ENCODE results near the gene ZBP1.

The ZBP1 gene

DNA sequence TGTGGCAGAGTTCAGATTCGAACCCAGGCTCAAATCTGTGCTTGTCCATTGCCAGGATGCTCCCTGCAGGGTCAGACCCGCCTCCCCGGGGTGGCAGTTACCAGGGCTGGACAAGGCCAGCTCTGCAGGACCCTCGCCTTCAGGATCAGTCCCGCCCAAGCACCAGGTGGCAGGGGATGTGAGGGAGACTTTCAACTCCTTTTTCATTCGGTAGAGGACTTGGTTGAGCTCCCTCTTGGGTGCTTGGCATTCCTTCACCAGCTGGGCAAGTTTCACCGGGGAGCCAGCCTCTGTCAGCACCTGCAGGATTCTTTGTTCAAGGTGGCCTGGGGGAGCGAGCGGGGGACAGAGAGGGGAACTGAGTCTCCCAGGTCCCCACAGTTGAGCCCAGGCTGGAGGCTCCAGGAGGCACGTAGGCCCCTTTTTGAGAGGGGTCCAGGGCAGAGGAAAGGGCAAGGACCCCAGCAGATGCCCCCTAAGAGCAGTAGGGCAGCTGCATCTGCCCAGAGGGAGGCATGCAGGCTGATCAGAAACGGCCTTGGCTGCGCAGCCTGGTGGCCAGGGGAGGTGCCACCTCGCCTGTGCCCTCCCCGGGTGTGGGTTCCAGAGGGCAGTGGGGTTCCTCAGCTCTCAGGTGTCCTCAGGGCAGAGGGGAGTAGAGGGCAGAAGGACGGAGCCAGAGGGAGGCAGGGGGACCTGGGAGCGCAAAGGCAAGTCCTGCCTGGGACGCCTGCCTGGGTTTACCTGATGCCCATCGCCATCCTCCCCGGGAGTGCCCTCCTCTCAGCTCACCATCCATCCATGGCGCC is 3.9 kb downstream of the ZBP1 start:
- no peak for DNase-seq

DNA sequence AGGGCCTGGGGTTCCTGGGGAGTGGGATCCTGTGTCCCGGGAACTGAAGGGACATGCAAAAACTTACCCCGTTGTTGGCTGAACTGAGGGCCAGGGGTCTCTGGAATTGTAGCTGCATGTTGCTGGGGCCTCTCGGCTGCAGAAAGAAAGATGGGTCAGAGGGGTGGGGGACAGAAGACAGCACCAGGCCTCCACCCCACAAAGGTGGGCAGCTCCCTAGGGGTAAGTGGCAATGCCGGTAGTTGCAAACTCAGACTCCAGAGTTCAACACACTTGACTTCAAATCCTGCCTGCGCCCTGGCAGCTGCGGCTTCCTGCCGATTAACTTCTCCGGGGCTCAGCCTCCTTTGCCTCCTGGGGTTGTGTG is 4.8 kb downstream of the ZBP1 start:
- DNase-seq, result no peak

DNA sequence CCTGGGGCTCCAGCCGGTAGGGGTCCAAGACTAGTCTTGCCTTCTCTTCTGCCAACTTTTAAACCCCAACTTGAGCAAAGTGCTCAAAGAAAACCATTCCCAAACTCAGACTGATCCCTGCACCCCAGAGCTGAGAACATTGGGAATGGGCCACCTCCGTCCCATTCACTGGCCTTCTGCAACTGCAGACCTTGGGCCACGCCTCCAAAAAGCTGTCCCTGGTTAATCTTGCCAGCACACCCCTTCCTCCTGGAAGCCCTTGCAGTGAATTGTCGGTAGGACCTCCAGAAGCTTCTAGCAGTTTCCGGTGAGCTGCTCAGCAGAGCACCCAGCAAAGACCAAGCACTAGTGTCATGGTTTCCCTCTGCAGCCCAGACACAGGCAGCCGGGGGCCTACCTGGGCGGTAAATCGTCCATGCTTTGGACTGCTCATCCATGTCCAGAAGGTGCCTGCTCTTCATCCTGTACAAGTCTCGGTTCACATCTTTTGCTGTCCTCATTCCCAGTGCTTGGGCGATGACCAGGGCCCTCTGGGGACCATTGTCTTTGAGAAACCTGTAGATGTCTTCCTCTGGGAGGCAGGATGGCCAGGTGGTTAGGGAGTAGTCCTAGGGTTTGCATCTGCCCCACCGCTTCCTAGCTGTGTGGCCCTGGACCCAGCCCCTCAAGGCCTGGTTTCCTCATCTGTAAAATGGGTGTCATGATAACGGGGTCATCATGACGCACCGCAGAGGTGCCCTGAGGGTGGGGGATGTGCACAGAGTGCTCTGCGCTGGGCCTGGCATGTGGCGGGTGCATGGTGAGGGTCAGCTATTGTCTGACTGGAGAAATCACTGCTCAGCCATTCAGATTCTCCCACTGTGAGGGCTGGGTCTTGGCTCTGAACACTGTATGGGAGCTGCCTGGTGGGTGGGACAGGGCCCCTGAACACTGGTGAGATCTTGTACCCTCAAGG is 5.5 kb downstream of the ZBP1 start:
- no peak for DNase-seq

DNA sequence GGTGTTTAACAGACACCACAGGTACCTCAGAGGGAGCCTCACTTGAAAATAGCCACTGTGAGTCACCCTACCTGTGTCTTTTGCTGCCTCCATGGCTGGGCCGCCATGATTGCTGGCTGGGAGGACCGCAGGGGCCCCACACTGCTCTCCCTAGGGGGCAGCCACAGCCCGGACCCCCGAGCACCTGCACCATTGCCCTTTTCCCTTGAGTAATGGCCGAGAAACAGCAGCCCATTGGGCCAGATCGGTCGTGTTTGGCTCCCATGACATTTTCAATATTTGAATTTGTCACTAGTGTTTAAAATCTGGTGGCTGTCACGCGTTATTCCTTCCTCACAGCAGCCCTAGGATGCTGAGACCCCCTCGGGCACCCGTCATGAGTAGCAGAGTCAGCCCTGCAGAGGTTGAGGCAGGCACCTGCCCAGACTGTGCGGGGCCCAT is 6.7 kb downstream of the ZBP1 start:
- DNase-seq, result no peak

DNA sequence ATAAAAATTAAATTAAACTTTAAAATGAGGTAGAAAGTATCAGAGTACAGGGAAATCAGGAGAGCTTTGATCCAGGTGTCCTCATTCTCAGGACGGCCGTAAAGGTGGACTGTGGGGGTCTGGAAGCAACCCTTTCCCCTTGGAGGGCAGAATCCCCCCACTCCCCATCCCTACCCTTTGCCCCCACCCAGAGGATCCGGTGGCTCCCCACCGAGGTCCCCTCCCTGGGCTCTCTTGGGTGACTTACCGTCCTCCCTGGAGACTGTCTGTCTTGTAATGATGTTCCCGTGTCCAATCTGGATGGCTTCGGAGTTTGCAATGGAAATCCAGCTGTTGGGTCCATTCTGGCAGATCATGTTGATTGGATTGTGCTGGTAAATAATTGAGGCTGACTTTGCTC is 7.3 kb downstream of the ZBP1 start:
- DNase-seq, result no peak

DNA sequence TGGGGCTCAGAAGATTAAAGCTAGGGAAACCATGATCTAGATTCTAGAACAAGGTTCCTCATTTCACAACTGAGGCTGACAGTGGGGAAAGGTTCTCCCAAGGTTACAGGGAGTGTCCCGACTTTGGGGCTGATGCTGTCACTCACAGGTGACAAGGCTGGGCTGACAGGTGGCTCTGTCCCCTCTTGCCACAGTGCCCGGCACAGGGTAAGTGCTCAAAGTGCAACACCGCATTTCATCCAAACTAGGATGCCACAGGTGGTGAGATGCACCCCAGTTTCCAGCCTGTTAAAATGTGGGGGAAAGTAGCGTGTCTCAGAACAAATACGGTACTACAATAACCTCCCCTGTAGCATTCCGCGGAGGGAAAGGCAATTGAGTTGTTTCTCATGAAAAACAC is 7.8 kb downstream of the ZBP1 start:
- DNase-seq, result no peak

DNA sequence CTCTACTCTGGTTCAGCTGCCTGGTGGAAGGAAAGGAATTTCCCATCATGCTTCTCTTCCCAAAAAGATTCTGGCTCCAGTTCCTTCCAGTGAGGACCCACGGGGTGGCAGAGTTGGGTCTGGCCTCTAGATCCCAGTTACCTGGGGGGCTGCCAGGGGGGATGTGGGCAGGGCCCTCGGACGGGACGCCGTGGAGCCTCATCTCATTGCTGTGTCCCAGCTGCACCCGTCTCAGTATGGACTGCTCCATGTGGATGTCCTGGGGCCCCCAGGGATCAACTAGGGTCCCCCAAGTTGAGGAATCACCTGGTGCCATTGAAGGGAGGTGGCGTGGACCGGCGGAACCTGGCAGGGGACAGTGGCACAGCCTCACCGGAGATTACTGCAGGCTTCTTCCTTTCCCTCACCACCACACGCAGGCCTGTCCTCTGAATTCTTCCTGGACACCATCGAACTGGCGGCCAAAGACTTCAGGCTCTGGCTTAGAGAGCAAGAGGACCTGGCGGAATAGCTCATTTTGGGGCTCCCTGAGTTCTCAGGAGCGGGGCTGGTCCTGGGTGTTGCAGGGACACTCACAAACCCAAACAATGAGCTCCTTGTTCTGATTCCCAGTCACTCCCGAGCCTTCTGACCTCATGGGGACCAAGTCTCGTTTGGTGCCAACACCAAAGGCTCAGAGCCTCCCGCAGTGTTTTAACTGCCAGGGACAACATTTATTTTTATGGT is 8.5 kb downstream of the ZBP1 start:
- no peak for DNase-seq

DNA sequence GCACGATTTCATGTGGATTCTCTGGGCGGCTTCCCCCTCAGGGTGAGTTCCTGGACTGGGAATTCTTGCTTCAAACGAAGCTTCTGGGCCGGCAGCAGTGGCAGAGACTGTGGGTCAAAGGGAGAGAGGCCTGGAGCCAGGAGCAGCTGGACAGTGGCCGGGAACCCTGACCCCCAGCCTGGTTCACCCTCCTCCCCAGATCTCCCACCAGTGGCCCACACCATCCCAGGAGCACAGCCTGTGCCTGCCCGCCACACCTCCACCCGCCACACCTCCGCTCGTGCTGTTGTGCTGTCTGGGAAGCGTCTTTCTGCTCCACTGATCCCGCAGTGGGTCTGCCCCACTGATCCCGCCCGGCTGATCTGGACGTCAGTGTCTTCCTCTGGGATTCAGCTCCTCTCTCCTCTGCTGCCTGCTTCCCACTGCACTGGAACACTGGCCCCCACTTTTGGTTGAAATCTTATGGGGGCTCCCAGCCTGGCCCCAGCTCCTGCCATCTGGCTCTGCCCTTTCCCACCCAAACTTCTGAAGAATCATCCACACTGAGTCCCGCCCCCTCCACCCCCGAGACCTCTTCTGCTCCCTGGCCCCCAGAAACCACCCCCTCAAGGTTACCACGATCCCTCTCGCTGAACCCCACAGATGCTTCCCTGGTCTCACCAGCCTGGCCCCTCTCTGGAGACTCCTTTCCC is 9.8 kb downstream of the ZBP1 start:
- DNase-seq, result no peak

DNA sequence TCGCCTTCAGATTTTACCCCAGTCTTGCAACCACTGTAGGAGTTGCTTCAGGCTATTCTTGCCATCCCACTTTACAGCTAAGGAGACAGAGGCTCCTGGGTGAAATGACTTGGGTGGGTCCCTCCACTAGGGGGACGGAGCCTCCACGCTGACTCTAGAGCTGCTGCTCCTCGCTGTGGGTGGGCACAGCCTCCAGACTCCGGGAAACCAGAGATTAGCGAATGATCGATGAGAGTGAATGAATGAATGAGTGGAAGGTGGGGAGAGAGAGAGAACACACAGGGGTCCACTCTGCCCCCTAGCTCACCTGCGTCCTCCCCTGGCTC is 10.4 kb downstream of the ZBP1 start:
- no peak for DNase-seq

DNA sequence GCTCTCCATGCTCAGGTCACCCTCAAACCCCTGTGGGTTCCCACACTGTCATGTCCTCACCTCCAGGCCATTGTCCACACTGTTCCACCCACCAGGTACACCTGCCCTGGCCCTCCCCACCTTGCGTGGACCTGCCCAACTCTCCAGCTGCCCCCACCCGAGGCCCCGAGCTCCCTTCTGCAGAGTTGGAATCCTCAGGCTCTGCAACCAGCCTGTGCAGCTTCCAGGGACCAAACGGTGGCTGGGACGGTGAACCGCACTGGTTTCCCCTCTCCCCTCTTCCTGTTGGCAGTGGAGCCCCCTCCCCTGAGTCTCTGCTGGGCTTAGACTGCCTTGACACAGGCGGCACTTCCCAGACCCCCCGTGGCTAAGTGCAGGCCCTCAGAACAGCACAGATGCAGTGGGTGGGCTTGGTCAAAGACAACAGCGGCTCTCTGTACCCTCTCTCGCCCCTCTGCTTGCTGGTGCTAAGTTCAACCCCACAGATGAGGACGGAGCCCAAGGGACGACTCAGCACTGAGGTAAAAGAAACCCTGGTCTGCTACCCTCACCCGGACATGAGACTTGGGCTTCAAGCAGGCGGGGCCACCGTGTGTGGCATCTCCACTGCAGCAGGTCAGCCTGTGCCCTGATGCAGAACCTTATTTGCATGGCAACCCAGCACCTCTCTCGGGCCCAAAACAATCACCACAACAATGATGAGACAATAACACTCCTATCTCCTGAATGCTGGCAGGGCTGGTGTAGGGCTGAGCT is 11.0 kb downstream of the ZBP1 start:
- no peak for DNase-seq

DNA sequence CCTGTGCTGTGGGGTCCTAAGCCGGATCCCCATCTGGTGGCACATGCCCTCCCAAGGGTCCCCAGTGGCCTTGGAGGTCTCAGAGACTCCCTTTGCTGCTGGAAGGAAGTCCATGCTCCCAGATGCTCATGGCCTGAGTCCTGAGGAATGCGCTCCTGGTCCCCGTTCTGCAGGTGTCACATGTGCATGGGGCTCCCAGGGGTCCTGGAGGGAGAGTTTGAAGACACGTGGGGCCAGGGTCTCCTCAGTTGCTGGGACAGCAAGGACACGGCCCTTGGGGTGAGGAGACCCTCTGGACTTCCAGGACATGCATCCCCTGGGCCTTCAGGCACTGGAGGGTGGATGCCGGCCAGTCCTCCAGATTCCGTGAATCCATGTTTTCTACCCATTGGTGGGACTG is 11.7 kb downstream of the ZBP1 start:
- DNase-seq, result no peak

DNA sequence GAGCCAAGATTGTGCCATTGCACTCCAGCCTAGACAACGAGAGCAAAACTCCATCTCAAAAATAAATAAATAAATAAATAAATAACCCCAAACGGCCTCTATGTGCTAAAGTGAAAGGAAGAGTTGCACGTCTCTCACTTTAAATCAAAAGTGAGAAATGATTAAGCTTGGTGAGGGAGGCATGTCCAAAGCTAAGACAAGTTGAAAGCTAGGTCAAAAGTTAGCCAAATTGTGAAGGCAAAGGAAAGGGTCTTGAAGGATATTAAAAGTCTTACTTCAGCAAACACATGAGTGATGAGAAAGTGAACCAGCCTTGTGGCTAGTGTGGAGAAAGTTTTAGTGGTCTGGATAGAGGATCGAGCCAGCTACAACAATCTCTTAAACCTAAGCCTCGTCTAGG is 14.3 kb downstream of the ZBP1 start:
- no peak for DNase-seq

DNA sequence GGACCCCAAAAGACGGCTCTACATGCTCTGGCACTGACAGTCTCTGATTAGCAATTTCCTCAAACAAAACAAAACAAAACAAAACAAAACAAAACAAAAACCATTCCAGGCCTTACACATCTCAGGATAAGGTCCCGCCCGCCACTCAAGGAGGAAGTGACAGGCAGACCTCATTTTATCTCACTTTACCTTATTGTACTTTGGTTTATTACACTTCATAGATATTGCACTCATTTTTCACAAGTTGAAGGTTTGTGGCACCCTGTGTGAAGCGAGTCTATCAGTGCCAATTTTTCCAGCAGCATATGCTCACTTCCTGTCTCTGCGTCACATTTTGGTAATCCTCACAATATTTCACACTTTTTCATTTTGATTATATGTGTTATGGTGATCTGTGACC is 15.2 kb downstream of the ZBP1 start:
- DNase-seq, result no peak

DNA sequence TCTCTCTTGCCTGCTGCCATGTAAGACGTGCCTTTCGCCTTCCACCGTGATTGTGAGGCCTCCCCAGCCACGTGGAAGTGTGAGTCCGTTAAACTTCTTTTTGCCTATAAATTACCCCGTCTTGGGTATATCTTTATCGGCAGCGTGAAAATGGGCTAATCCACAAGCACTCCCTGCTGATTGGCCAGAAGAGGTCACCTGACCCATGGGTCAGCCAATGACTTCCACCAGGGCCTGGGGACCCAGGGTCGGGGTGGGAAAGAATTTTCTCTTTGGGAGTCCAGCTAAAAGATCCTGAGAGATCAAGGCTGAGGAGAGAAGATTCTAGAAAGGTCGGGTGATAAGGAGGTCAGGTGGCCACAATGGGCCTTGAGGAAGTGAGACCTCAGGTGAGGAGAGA is 17.1 kb downstream of the ZBP1 start:
- no peak for DNase-seq

DNA sequence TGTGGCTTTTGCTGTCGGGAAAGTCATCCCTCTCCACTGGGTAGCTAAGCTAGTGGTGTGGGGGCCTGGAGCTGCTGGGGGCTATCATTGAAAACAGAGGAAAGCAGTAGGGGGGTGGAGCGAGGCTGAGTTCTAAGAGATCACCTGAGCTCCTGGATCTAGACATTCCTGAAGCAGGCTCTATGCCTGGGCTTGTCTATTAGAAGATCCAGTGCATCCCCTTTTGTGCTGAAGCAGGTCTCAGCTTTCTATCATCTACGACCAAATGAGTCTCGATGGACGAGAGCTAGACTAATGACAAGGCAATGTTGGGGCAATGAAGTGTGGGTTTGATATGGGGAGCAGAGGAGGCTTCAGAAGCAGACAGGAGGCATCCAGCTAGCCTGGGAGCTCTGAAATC is 18.5 kb downstream of the ZBP1 start:
- no peak for DNase-seq

DNA sequence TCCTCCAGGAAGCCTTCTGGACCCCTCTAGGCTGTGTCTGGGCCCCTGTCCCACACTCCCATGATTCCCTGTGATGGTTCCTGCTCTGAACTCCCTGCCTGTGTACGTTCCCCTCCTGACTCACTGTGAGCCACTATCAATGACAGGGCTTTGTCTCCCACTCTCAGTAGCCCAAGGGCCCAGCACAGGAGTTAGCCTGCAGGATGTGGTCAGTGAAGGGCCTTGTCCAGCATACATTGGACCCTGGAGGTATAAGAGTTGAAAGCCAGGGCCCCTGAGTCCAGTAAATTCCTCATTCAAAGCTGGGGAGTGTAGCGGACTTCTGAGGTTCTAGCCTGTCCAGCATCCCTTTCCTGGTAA is 19.0 kb downstream of the ZBP1 start:
- no peak for DNase-seq

DNA sequence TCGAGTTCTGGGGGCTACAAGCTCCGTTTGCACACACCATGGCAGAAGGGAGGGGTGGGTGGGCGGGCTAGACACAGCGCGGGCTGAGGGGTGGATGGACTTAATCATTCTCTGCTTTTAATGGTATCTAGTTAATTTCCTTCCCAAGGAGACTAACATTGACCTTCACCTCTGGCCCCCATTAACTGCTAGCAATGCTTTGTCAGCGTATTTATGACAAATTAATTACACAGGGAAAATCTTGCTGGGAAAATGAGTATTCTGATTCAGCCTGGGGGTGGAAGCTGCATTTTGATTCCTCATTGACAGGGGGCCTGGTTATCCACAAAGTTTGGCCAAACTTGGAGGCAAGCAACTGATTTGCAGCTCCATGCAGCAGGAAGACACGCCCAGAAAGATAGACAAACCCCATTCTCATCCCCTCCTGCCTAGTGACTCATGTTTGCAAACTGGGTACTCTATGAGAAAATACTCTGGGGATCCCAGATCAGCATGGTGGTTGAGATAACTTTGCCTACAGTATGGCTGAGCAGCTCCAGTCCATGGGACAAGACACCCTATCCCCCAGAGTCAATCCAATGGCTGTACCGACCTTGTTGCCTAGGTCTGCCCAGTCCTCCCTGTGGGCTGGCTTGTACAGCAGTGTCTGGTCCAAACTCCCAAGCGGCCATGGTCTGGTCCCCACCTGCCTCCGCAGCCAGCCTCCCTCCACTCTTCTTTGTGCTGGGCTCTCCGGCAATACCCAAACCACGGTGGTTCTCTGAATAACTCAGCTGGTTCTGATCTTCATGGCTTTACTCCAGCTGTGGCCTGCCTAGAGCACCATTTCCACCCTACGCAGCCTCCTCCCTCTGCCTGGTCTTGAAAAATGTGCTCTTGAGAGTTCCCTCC is 19.7 kb downstream of the ZBP1 start:
- no peak for DNase-seq

DNA sequence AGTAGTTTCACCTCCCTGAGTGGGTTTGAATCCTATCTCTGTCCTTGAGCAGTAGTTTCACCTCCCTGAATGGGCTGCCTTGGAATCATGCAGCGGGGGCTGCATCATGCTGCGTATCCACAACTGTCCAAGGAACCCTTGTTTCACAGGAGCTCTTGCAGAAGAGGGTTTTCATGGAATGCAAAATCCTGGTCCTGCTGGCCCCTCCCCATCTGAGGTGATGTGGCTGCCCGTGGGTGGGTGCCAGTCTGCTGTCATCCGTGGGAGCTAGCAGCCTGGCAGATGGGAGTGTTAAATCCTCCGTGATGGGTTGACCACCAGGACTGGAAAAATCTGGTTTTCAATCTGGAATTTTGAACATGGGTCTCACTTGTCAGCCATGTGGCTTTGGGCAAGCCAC is 21.7 kb downstream of the ZBP1 start:
- no peak for DNase-seq

DNA sequence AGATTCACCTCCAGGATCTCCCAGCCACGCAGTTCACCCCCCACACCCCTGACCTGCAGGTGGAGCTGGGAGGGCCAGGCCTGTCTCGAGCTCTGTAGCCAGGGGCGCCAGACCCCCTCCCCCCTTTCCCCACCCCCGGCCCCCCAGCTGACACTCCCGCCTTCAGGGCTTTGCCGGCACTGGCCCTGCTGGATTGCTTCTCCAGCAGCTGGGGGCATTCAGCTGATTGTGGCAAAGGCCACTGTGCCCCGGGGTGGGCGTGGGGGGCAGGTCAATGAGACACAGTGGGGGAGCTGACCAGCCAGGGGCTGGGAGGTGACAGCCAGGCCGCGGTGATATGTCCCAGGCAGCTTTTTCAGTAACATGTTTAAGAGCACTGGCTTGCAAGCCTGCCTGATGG is 22.2 kb downstream of the ZBP1 start:
- DNase-seq, result no peak

DNA sequence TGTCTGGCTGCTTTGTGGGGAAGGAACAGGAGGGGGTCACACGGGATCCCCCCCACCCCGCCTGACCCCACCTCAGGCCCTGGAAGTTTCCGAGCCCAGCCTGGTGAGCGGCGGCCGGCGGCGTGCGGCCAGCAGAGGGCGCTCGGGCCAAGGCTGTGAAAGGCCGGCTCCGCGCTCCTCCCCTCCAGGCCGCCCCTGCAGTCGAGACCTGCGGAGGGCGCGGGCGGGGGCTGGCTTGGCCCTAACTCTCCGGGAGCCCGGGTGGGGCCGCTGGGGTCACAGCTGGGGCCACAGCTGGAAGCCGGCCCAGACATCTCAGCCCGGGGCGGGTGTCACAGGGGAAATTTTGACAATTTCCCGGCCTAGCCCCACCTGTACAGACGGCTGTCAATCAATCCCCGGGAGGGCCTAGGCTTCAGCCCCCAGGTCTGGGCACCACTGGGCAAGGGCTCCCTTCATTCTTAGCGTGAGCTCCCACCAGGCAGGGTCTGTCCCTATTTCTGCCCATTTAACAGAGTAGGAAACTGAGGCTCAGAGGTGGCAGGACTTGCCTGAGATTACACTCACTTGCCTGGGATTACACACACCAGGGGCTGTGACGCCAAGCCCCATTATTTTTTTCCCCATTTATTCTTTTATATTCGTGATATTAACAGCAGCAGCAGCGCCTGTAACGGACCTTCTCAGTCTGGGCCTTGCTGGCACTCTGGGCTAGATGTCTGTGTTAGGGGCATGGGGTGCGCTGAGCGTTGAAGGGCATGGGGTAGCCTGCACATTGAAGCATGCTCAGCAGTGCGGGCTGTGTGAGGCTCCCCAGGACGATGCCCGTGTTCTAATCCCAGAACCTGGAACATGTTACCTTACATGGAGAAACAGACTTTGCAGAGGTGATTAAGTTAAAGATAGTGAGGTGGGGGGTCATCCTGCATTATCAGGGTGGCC is 23.0 kb downstream of the ZBP1 start:
- peak; percentile 83 for DNase-seq
